K562 (cell line): ENCODE measurements around the gene ITGA6. TPM values are rescaled to one million over a fixed set of nuclear protein-coding genes. Genes with fewer than 3 reads are reported as not detected.

Experiments
- ATAC-seq: fragments of 200-7000 bp; cut with Tn5 transposase; 3 replicates; pipeline ENCODE4 v1.9.1; 2020; ENCODE audit warnings: moderate library complexity
- BruUV-seq: library from RNA; stranded (reverse); fragments of 400-500 nt; replicated peaks from 2 replicates; lab custom pipeline; 2021; lab: Mats Ljungman, UMichigan
- CTCF ChIA-PET: fragments of 300-600 bp; formaldehyde crosslinking; extraction: SDS; loops from one replicate; lab custom pipeline; 2021; ENCODE audit warnings: low intra/inter-chr PET ratio; lab: Yijun Ruan, JAX
- POLR2A ChIA-PET: fragments of 300-600, 350-650 bp; sonication (Branson Sonifier 250); formaldehyde crosslinking; extraction: SDS; loops from one replicate; lab custom pipeline; 2021; ENCODE audit warnings: antibody characterized with exemption, inconsistent platforms; lab: Yijun Ruan, JAX
- DNase-seq, 4 experiments: peaks; one replicate each; pipeline versions ENCODE4 v3.0.0 to v3.0.0-alpha.2; 2011 to 2018; ENCODE audit warnings: low spot score in 3 of 4, mixed read lengths in 3 of 4; ENCODE audit errors: extremely low read depth in 1 of 4
- FAIRE-seq: peaks from 2 replicates; lab custom pipeline; 2011; peaks lifted over from hg19 to GRCh38; lab: Jason Lieb, UNC
- H2AFZ ChIP-seq: 2 replicates; pipeline ENCODE4 v1.6.0; 2011; ENCODE audit warnings: low read depth, low read length, control low read depth, inconsistent platforms
- H3K27ac ChIP-seq: fragments of 200-600 bp; 3 replicates; pipeline ENCODE4 v1.8.0; 2011; ENCODE audit warnings: low read depth, mild to moderate bottlenecking, control low read depth, inconsistent platforms, low read length, moderate library complexity, mixed read lengths; ENCODE audit errors: extremely low read depth
- H3K27me3 ChIP-seq, 2 experiments: fragments of 300-600 bp in 1 of 2; 2 replicates in 1 of 2; 3 replicates in 1 of 2; pipeline versions ENCODE4 v1.6.0 to v1.8.0; 2011; ENCODE audit warnings: inconsistent platforms in 2 of 2, low read length in 2 of 2, mild to moderate bottlenecking in 1 of 2, mixed read lengths in 1 of 2, moderate library complexity in 1 of 2; ENCODE audit not compliant: control insufficient read depth in 2 of 2, insufficient read depth in 2 of 2
- H3K36me3 ChIP-seq: fragments of 300-600 bp; 3 replicates; pipeline ENCODE4 v1.8.0; 2011; ENCODE audit warnings: mild to moderate bottlenecking, low read length, inconsistent platforms; ENCODE audit not compliant: control insufficient read depth, insufficient read depth
- H3K4me1 ChIP-seq, 2 experiments: fragments of 200-600 bp in 1 of 2; replicated peaks in 1 of 2; 2 replicates in 1 of 2; 3 replicates in 1 of 2; pipeline versions ENCODE4 v1.5.1 to v1.8.0; 2011; ENCODE audit warnings: inconsistent platforms in 2 of 2, low read length in 2 of 2, mild to moderate bottlenecking in 1 of 2, mixed read lengths in 1 of 2, moderate library complexity in 1 of 2; ENCODE audit not compliant: control insufficient read depth in 2 of 2, insufficient read depth in 2 of 2
- H3K4me2 ChIP-seq: 2 replicates; pipeline ENCODE4 v1.6.1; 2011; ENCODE audit warnings: low read length, control low read depth, inconsistent platforms, mixed read lengths; ENCODE audit not compliant: insufficient read depth
- H3K4me3 ChIP-seq: fragments of 200-600 bp; sonication (generic), shearing (Covaris generic); 2 replicates; pipeline ENCODE4 v1.5.1; 2016; ENCODE audit warnings: control low read depth, inconsistent platforms
- H3K79me2 ChIP-seq: fragments of 200-600 bp; 3 replicates; pipeline ENCODE4 v1.8.0; 2011; ENCODE audit warnings: low read length, inconsistent platforms; ENCODE audit not compliant: control insufficient read depth, insufficient read depth
- H3K9ac ChIP-seq, 2 experiments: 2 replicates each; pipeline versions ENCODE4 v1.6.0 to v1.6.1; 2011; ENCODE audit warnings: low read depth in 2 of 2, low read length in 2 of 2, control low read depth in 1 of 2, inconsistent platforms in 1 of 2, mild to moderate bottlenecking in 1 of 2, mixed read lengths in 1 of 2; ENCODE audit not compliant: insufficient read depth in 1 of 2
- H3K9me1 ChIP-seq: one replicate; pipeline ENCODE4 v1.6.0; 2011; ENCODE audit warnings: inconsistent platforms, mild to moderate bottlenecking, low read length, moderate library complexity; ENCODE audit not compliant: control insufficient read depth, insufficient read depth
- H3K9me3 ChIP-seq: replicated peaks from 2 replicates; pipeline ENCODE4 v1.5.1; 2011; ENCODE audit warnings: low read depth, low read length, inconsistent platforms; ENCODE audit not compliant: control insufficient read depth, insufficient read depth
- H4K20me1 ChIP-seq: replicated peaks from 2 replicates; pipeline ENCODE4 v1.6.1; 2011; ENCODE audit warnings: low read length, inconsistent platforms, mixed read lengths; ENCODE audit not compliant: control insufficient read depth, insufficient read depth
- CBX3 ChIP-seq, 2 experiments: IDR thresholded peaks; 1 replicate in 1 of 2; 2 replicates in 1 of 2; pipeline ENCODE4 v1.6.1; 2012; ENCODE audit warnings: inconsistent platforms in 2 of 2, low read length in 2 of 2, borderline replicate concordance in 1 of 2, control low read depth in 1 of 2
- EP300 ChIP-seq: IDR thresholded peaks from 2 replicates; pipeline ENCODE4 v1.6.1; 2012; ENCODE audit warnings: low read length, improper control_type of control experiment
- EWSR1 ChIP-seq: fragments of 450-650 bp; IDR thresholded peaks from 2 replicates; pipeline ENCODE4 v1.6.1; 2018; ENCODE audit warnings: borderline replicate concordance, mild to moderate bottlenecking, low read depth, moderate library complexity; ENCODE audit not compliant: partially characterized antibody
- FOXK2 ChIP-seq, 2 experiments: fragments of 450-650 bp; IDR thresholded peaks in 1 of 2; conservative IDR thresholded peaks in 1 of 2; 2 replicates each; pipeline ENCODE4 v1.6.1; 2016; ENCODE audit warnings: low read depth in 2 of 2, mild to moderate bottlenecking in 1 of 2
- MBD2 ChIP-seq: sonication (generic); IDR thresholded peaks from 2 replicates; pipeline ENCODE4 v1.6.1; 2016; ENCODE audit warnings: low read depth, borderline replicate concordance
- NBN ChIP-seq: fragments of 450-650 bp; IDR thresholded peaks from 2 replicates; pipeline ENCODE4 v1.6.1; 2016; ENCODE audit warnings: low read depth, mild to moderate bottlenecking
- NR2C2 ChIP-seq, 2 experiments: fragments of 200-800 bp in 1 of 2; sonication (Bioruptor generic) in 1 of 2; sonication (generic) in 1 of 2; formaldehyde crosslinking in 1 of 2; IDR thresholded peaks; 2 replicates each; pipeline versions ENCODE4 v1.6.1 to v1.8.0; 2016 to 2022; ENCODE audit warnings: mild to moderate bottlenecking in 1 of 2, missing compliant biosample characterization in 1 of 2, missing genetic modification characterization in 1 of 2, missing genetic modification reagents in 1 of 2
- POLR2G ChIP-seq: fragments of 200-400 bp; formaldehyde crosslinking; IDR thresholded peaks from 2 replicates; pipeline ENCODE4 v1.6.1; 2017; ENCODE audit warnings: low read depth, mild to moderate bottlenecking, antibody characterized with exemption, low read length, moderate library complexity
- RBM15 ChIP-seq: fragments of 200-400 bp; formaldehyde crosslinking; IDR thresholded peaks from 2 replicates; pipeline ENCODE4 v1.6.1; 2018; ENCODE audit warnings: mild to moderate bottlenecking, low read length, moderate library complexity; ENCODE audit not compliant: insufficient read depth
- SMARCC2 ChIP-seq: fragments of 450-650 bp; IDR thresholded peaks from 2 replicates; pipeline ENCODE4 v1.6.1; 2017; ENCODE audit warnings: antibody characterized with exemption, moderate library complexity, mild to moderate bottlenecking, low read depth
- SOX6 ChIP-seq: fragments of 450-650 bp; IDR thresholded peaks from 2 replicates; pipeline ENCODE4 v1.6.1; 2014; ENCODE audit warnings: mild to moderate bottlenecking
- TCF3 ChIP-seq: sonication (generic); formaldehyde crosslinking; IDR thresholded peaks from 2 replicates; pipeline ENCODE4 v1.4.0; 2020; ENCODE audit warnings: mild to moderate bottlenecking, missing genetic modification reagents
- TRIM24 ChIP-seq, 2 experiments: fragments of 450-650 bp; IDR thresholded peaks; 2 replicates each; pipeline ENCODE4 v1.6.1; 2016
- ZBTB7A ChIP-seq: IDR thresholded peaks from 2 replicates; pipeline ENCODE4 v1.6.1; 2011; ENCODE audit warnings: low read depth, mild to moderate bottlenecking, low read length, moderate library complexity, borderline replicate concordance; ENCODE audit not compliant: control insufficient read depth
- ZNF12 ChIP-seq: sonication (generic); formaldehyde crosslinking; IDR thresholded peaks from 2 replicates; pipeline ENCODE4 v1.4.0; 2020; ENCODE audit warnings: mild to moderate bottlenecking, missing genetic modification reagents
- ZNF408 ChIP-seq: fragments of 250-450 bp; sonication (Bioruptor Pico); IDR thresholded peaks from 2 replicates; pipeline ENCODE4 v1.4.0; 2020; ENCODE audit warnings: low read depth, mild to moderate bottlenecking, moderate library complexity
- ZNF707 ChIP-seq: fragments of 250-450 bp; sonication (Bioruptor Pico); conservative IDR thresholded peaks from 2 replicates; pipeline ENCODE4 v1.8.0; 2022; ENCODE audit warnings: inconsistent platforms, mild to moderate bottlenecking, moderate library complexity
- WGBS: fragments of 100-300 bp; shearing (Covaris generic); methylation state at CpG from one replicate; pipeline ENCODE4 v1.1.6; 2016; ENCODE audit warnings: low coverage, mixed read lengths; ENCODE audit not compliant: insufficient coverage; ENCODE audit errors: missing lambda C conversion rate; 5-methylcytosine and 5-hydroxymethylcytosine counted together
- in situ Hi-C: fragments of 300-500 bp; cut with MboI; formaldehyde crosslinking; loops from 4 replicates; pipeline ENCODE4 v1.15.0; 2018; ENCODE audit warnings: inconsistent platforms, mixed read lengths
- intact Hi-C: fragments of 100-400 bp; cut with micrococcal nuclease; formaldehyde crosslinking; loops from 2 replicates; pipeline ENCODE4 v1.14.2; 2022
- polyA plus RNA-seq, 8 experiments: library from polyadenylated mRNA; depleted of rRNA in 4 of 8; stranded (reverse) in 5 of 8; unstranded in 3 of 8; fragments of >200 nt; fragmentation: Nextera tagmentation in 2 of 8; fragmentation: Illumina TruSeq in 1 of 8; extraction: Ambion mirVana in 2 of 8; extraction: Trizol in 1 of 8; gene quantifications; 2 replicates each; pipeline versions ENCODE4 v1.2.1 to v1.2.3, GENCODE V29; 2011 to 2014; ENCODE audit warnings: inconsistent platforms in 1 of 8, missing spikeins in 1 of 8
- total RNA-seq, 7 experiments: library from RNA; depleted of rRNA in 6 of 7; stranded (reverse); fragments of >200 nt in 6 of 7; fragmentation: Illumina TruSeq in 2 of 7; extraction: Trizol in 2 of 7; gene quantifications; 2 replicates each; pipeline versions ENCODE4 v1.2.1 to v1.2.3, GENCODE V29; 2011 to 2021; ENCODE audit warnings: low replicate concordance in 1 of 7
- TF ChIP-seq, protein P1 (sequence below): fragments of 200-800 bp; sonication (Bioruptor generic); IDR thresholded peaks from 2 replicates; pipeline ENCODE4 v1.6.1; 2017; ENCODE audit warnings: missing genetic modification characterization, missing compliant biosample characterization
- TF ChIP-seq, protein P2 (sequence below): IDR thresholded peaks from 2 replicates; pipeline ENCODE4 v1.6.1; 2014; ENCODE audit warnings: antibody characterized with exemption

The ITGA6 gene
- total and polyA plus RNA-seq, 9 of the 15 experiments (the other 6 are each of a cell fraction or from before 2014, with no cell fraction given): 0.01 to 0.29 (median 0.05) TPM; not detected in 5

DNA sequence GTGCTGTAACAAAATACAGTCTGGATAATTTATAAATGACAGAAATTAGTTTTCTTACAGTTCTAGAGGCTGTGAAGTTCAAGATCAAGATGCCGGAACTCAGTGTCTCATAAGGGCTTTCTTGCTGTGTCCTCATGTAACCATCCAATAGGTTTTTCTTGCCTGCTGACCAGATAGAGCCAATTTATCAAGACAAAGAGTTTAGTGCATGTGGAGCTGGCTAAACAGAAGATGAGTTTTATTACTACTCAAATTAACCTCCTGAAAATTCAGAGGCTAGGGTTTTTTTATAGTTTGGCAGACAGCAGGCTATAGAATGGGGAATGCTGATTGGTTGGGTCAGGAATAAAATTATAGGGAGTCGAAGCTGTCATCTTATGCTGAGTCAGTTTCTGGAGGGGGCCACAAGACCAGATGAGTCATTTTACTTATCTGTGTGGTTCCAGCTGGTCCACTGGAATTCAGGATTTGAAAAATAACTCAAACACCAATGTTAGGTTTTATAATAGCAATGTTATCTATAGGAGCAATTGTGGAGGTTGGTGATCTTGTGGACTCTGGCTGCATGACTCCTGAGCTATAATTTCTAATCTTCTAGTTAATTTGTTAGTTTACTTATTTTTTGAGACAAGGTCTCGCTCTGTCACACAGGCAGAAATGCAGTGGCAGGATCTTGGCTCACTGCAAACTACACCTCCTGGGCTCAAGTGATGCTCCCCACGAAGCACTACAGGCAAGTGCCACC lies 125.3 kb downstream of the ITGA6 start:
- BruUV-seq: no TSS peak
- H3K9ac ChIP-seq: peak overlapping the region in 1 of 2 experiments; percentile 38; a peak in 2 of 4 replicates
- H3K79me2 ChIP-seq: peaks cover 19% of the 10 kb centered on the region
- no peaks in the 10 kb centered on the region; the same call in 2 of the 3 replicates for H3K36me3 ChIP-seq
- 12% methylated on average over 4 of the region's 4 CpGs for WGBS
- in situ Hi-C loops: no loop called here
- no peaks in the 10 kb centered on the region for H4K20me1 ChIP-seq
- POLR2A ChIA-PET: interaction anchor here (1.1 to 1.4 kb wide), 3 partner anchors 21 to 67 kb away, joined by 3 read pairs; no protein-coding TSS in a partner anchor
- H3K4me3 ChIP-seq: no peak overlapping the region
- ATAC-seq (peak; percentile 26), DNase-seq (peak; percentile 88 to 92 (median 90)), FAIRE-seq (peak; percentile 85)
- H2AFZ ChIP-seq: peak overlapping the region; percentile 51
- CTCF ChIA-PET: no interaction called here
- H3K4me2 ChIP-seq: peak overlapping the region; percentile 45; the same call in 1 of the 2 replicates
- peaks cover 14 to 52% of the 10 kb centered on the region in 2 experiments; a peak in 4 of 5 replicates for H3K4me1 ChIP-seq
- peaks cover 3% of the 10 kb centered on the region; the same call in 1 of the 2 replicates for H3K9me3 ChIP-seq
- intact Hi-C loops: no loop called here
- H3K27me3 ChIP-seq: no peaks in the 10 kb centered on the region
- H3K9me1 ChIP-seq: no peaks in the 10 kb centered on the region
- H3K27ac ChIP-seq: peak overlapping the region; percentile 81
- TF ChIP-seq, protein P1, sequence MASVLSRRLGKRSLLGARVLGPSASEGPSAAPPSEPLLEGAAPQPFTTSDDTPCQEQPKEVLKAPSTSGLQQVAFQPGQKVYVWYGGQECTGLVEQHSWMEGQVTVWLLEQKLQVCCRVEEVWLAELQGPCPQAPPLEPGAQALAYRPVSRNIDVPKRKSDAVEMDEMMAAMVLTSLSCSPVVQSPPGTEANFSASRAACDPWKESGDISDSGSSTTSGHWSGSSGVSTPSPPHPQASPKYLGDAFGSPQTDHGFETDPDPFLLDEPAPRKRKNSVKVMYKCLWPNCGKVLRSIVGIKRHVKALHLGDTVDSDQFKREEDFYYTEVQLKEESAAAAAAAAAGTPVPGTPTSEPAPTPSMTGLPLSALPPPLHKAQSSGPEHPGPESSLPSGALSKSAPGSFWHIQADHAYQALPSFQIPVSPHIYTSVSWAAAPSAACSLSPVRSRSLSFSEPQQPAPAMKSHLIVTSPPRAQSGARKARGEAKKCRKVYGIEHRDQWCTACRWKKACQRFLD: no peak; the same call in 1 of the 2 replicates
- TF ChIP-seq SOX6: peak; percentile 97
- TF ChIP-seq, protein P2, sequence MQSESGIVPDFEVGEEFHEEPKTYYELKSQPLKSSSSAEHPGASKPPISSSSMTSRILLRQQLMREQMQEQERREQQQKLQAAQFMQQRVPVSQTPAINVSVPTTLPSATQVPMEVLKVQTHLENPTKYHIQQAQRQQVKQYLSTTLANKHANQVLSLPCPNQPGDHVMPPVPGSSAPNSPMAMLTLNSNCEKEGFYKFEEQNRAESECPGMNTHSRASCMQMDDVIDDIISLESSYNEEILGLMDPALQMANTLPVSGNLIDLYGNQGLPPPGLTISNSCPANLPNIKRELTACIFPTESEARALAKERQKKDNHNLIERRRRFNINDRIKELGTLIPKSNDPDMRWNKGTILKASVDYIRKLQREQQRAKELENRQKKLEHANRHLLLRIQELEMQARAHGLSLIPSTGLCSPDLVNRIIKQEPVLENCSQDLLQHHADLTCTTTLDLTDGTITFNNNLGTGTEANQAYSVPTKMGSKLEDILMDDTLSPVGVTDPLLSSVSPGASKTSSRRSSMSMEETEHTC: peak; percentile 97
- TF ChIP-seq CBX3 (IDR thresholded peaks at IDR 0.05; ENCODE audit: borderline replicate concordance in 1 of 2, low read length in 2 of 2): peak; percentile 37 to 71
- TF ChIP-seq POLR2G: no peak
- TF ChIP-seq ZNF12: no peak
- no peak for TF ChIP-seq ZNF408 (CRISPR knock-in tag)
- no peak for TF ChIP-seq NR2C2 (CRISPR knock-in tag; IDR thresholded peaks at IDR 0.05)
- TF ChIP-seq NR2C2 (tag; IDR thresholded peaks at IDR 0.05): 0 out of 2 replicates have a peak, but pooled peaks have one; percentile 17
- no peak for TF ChIP-seq EWSR1
- TF ChIP-seq ZBTB7A: no peak
- TF ChIP-seq MBD2: peak; percentile 77
- peak; percentile 99 for TF ChIP-seq EP300
- TF ChIP-seq SMARCC2: peak; percentile 100
- TF ChIP-seq TRIM24 (IDR thresholded peaks at IDR 0.05): peak; percentile 96 to 97
- TF ChIP-seq ZNF707 (CRISPR knock-in tag): no peak
- TF ChIP-seq RBM15: no peak
- peak; percentile 89 for TF ChIP-seq NBN
- peak; percentile 97 for TF ChIP-seq TCF3 (CRISPR knock-in tag)
- TF ChIP-seq FOXK2 (conservative IDR thresholded peaks at IDR 0.05 in 1 of 2, IDR thresholded peaks at IDR 0.05 in 1 of 2; ENCODE audit: low read depth in 2 of 2): peak in 1 of 2 experiments; percentile 14; a peak in 1 of 4 replicates
